ENCODE data around the gene DPEP2.

DNA sequence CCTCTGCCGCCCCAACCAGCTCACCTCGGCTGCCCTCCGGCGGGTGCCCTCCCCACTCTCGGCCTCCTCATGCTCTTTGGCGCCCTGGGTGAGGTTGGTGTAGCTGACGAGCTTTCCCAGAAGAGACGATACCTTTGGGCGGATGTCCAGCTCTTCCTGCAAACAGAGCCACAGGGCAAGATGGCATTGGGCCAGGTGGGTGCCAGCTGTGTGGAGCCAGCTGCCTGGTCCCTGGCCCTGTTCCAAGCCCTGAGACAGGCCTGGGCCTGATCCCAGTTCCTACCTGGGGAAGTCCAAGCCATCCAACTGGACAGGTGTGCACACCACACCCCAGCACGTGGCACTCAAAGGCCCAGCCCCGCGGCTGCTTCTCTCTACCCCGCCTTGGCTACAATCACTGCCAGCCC is 37.7 kb downstream of the DPEP2 start:
- TF ChIP-seq, protein P1, sequence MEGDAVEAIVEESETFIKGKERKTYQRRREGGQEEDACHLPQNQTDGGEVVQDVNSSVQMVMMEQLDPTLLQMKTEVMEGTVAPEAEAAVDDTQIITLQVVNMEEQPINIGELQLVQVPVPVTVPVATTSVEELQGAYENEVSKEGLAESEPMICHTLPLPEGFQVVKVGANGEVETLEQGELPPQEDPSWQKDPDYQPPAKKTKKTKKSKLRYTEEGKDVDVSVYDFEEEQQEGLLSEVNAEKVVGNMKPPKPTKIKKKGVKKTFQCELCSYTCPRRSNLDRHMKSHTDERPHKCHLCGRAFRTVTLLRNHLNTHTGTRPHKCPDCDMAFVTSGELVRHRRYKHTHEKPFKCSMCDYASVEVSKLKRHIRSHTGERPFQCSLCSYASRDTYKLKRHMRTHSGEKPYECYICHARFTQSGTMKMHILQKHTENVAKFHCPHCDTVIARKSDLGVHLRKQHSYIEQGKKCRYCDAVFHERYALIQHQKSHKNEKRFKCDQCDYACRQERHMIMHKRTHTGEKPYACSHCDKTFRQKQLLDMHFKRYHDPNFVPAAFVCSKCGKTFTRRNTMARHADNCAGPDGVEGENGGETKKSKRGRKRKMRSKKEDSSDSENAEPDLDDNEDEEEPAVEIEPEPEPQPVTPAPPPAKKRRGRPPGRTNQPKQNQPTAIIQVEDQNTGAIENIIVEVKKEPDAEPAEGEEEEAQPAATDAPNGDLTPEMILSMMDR (conservative IDR thresholded peaks at IDR 0.05 in 1 of 2, IDR thresholded peaks at IDR 0.05 in 1 of 2; ENCODE audit: extremely low read depth in 1 of 2, insufficient read depth in 1 of 2, low read depth in 1 of 2, low read length in 2 of 2), result no peak
- no peak for TF ChIP-seq EZH2 (IDR thresholded peaks at IDR 0.05; ENCODE audit: borderline replicate concordance, low read length)

Data from mammary epithelial cell (primary cell).